HG03280 (cell line): ENCODE measurements around the gene RNF19B.

Experiments
- ATAC-seq: cut with Tn5 transposase; IDR thresholded peaks from one replicate; pipeline ENCODE4 v1.9.1; 2021; ENCODE audit warnings: mild to moderate bottlenecking, moderate library complexity; ENCODE audit not compliant: unreplicated experiment

The RNF19B gene

GRCh38 chr1:32969566-32969965 lies 5.0 kb upstream of the RNF19B start:
- no peak for ATAC-seq

- ATAC-seq, result no peak
Measured at GRCh38 chr1:32967888-32968568, 3.4 kb upstream of the RNF19B start.

- ATAC-seq, result no peak
Measured at GRCh38 chr1:32966900-32967299, 2.3 kb upstream of the RNF19B start.

- no peak for ATAC-seq
Measured at GRCh38 chr1:32965251-32965747, 690 bp upstream of the RNF19B start.

- ATAC-seq, result peak; percentile 29
Measured at GRCh38 chr1:32963746-32964460, 706 bp downstream of the RNF19B start.

- no peak for ATAC-seq
Measured at GRCh38 chr1:32962248-32962896, 2.2 kb downstream of the RNF19B start.

GRCh38 chr1:32960819-32961355 lies 3.7 kb downstream of the RNF19B start:
- no peak for ATAC-seq

GRCh38 chr1:32960342-32960741 lies 4.3 kb downstream of the RNF19B start:
- no peak for ATAC-seq

GRCh38 chr1:32958827-32959226 lies 5.8 kb downstream of the RNF19B start:
- no peak for ATAC-seq

- no peak for ATAC-seq
Measured at GRCh38 chr1:32957017-32957416, 7.6 kb downstream of the RNF19B start.

GRCh38 chr1:32954168-32954567 lies 10.4 kb downstream of the RNF19B start:
- no peak for ATAC-seq

- no peak for ATAC-seq
Measured at GRCh38 chr1:32953495-32953894, 11.1 kb downstream of the RNF19B start.

GRCh38 chr1:32949519-32949918 lies 15.1 kb downstream of the RNF19B start:
- ATAC-seq, result no peak

GRCh38 chr1:32948905-32949304 lies 15.7 kb downstream of the RNF19B start:
- ATAC-seq, result no peak

GRCh38 chr1:32948390-32948722 lies 16.3 kb downstream of the RNF19B start:
- ATAC-seq, result no peak

GRCh38 chr1:32947669-32948389 lies 16.8 kb downstream of the RNF19B start:
- no peak for ATAC-seq

GRCh38 chr1:32946413-32946812 lies 18.2 kb downstream of the RNF19B start:
- ATAC-seq, result no peak

GRCh38 chr1:32944180-32944579 lies 20.4 kb downstream of the RNF19B start:
- no peak for ATAC-seq

- no peak for ATAC-seq
Measured at GRCh38 chr1:32939655-32940371, 24.8 kb downstream of the RNF19B start.

- ATAC-seq, result no peak
Measured at GRCh38 chr1:32937061-32937460, 27.5 kb downstream of the RNF19B start.
